Measurements from ENCODE around the gene BCL2L1. TPM values are rescaled to one million over a fixed set of nuclear protein-coding genes. Genes with fewer than 3 reads are reported as not detected.

Gene BCL2L1
- polyA plus RNA-seq, 1 donor from 2014 or later = 125 TPM

DNA sequence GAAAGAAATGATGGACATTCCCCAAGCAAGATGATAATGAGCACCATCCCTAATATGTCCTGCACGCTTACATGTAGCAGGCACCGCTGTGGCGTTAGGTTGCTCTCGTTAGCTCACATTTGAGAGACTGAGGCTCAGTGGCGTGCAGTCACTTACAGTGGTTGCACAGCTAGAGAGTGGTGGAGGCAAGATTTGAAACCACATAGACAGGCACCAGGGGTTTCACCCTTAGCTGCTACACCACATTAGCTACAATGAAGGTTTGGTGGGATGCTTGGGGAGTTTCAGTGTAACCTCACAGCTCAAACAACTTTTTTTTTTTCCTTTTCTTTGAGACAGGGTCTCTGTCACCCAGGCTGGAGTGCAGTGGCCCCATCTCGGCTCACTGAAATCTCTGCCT, 81.3 kb downstream of the BCL2L1 start:
- Histone ChIP-seq H3K27ac (ENCODE audit: low read length) (no peak overlapping the region), H3K27me3 (ENCODE audit: insufficient read depth, low read depth, low read length) (no peaks in the 10 kb centered on the region), H3K9me2 (ENCODE audit: insufficient read depth, low read length) (no peaks in the 10 kb centered on the region), H3K9ac (ENCODE audit: low read length) (no peak overlapping the region), H3K4me2 (ENCODE audit: low read length) (no peak overlapping the region), H4K20me1 (ENCODE audit: insufficient read depth) (no peaks in the 10 kb centered on the region), H2AFZ (ENCODE audit: low read depth, low read length) (no peak overlapping the region), H3K9me3 (ENCODE audit: low read length) (no peaks in the 10 kb centered on the region), H3K36me3 (ENCODE audit: insufficient read depth, low read length) (no peaks in the 10 kb centered on the region), H3F3A (ENCODE audit: insufficient read depth, low read length, poor library complexity, severe bottlenecking) (no peaks in the 10 kb centered on the region), H3K4me3 (ENCODE audit: low read length) (no peak overlapping the region), H3K79me2 (replicated peaks; ENCODE audit: insufficient read depth, low read length) (no peaks in the 10 kb centered on the region)
- TF ChIP-seq CTCF (IDR thresholded peaks at IDR 0.05; ENCODE audit: poor library complexity, severe bottlenecking) (no peak), MXI1 (conservative IDR thresholded peaks at IDR 0.05; ENCODE audit: poor library complexity, severe bottlenecking) (no peak), EZH2 (IDR thresholded peaks at IDR 0.05; ENCODE audit: borderline replicate concordance, insufficient read depth, low read length, poor library complexity, severe bottlenecking) (no peak), SMC3 (conservative IDR thresholded peaks at IDR 0.05; ENCODE audit: poor library complexity) (no peak)

DNA sequence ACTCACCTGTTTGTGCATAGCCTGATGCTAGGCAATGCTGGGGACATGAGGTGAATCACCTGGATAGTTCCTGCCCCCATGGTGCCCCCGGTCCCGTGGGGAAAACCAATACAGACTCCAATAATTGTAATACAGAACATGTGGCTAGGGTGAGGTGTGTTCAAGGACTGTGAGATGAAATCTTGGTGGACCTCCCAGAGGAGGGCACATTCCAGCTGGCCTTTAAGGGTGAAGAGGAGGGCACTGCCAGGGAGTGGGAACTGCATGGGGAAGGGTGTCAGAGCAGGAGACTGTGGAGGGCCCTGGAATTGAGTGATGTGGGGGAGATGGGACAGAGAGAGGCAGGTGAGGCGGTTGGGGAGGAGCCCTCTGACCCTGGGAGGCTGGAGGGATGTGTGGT, 82.4 kb downstream of the BCL2L1 start:
- no peak for TF ChIP-seq MXI1 (conservative IDR thresholded peaks at IDR 0.05; ENCODE audit: poor library complexity, severe bottlenecking)
- no peak for TF ChIP-seq CTCF (IDR thresholded peaks at IDR 0.05; ENCODE audit: poor library complexity, severe bottlenecking)
- no peak for TF ChIP-seq RAD21 (conservative IDR thresholded peaks at IDR 0.05)
- no peak for TF ChIP-seq EP300 (conservative IDR thresholded peaks at IDR 0.05; ENCODE audit: poor library complexity, severe bottlenecking)
- TF ChIP-seq EZH2 (IDR thresholded peaks at IDR 0.05; ENCODE audit: borderline replicate concordance, insufficient read depth, low read length, poor library complexity, severe bottlenecking) = no peak
- TF ChIP-seq REST (IDR thresholded peaks at IDR 0.05; ENCODE audit: borderline replicate concordance) = no peak
- no peak for TF ChIP-seq POLR2AphosphoS5 (IDR thresholded peaks at IDR 0.05)
- TF ChIP-seq TAF1 (IDR thresholded peaks at IDR 0.05; ENCODE audit: low read depth) = no peak
- TF ChIP-seq SMC3 (conservative IDR thresholded peaks at IDR 0.05; ENCODE audit: poor library complexity) = no peak
- no peaks in the 10 kb centered on the region for H3K36me3 ChIP-seq (ENCODE audit: insufficient read depth, low read length)
- H3K27me3 ChIP-seq (ENCODE audit: insufficient read depth, low read depth, low read length) = no peaks in the 10 kb centered on the region
- H3K9ac ChIP-seq (ENCODE audit: low read length) = no peak overlapping the region
- no peaks in the 10 kb centered on the region for H3K9me2 ChIP-seq (ENCODE audit: insufficient read depth, low read length)
- H3K4me3 ChIP-seq (ENCODE audit: low read length) = no peak overlapping the region
- no peaks in the 10 kb centered on the region for H3F3A ChIP-seq (ENCODE audit: insufficient read depth, low read length, poor library complexity, severe bottlenecking)
- no peaks in the 10 kb centered on the region for H3K79me2 ChIP-seq (replicated peaks; ENCODE audit: insufficient read depth, low read length)
- no peak overlapping the region for H3K27ac ChIP-seq (ENCODE audit: low read length)
- H3K9me3 ChIP-seq (ENCODE audit: low read length) = no peaks in the 10 kb centered on the region
- H4K20me1 ChIP-seq (ENCODE audit: insufficient read depth) = no peaks in the 10 kb centered on the region
- H3K4me2 ChIP-seq (ENCODE audit: low read length) = no peak overlapping the region
- no peak overlapping the region for H2AFZ ChIP-seq (ENCODE audit: low read depth, low read length)
